Measurements from ENCODE around the gene TMEM91.

Gene TMEM91

GRCh38 chr19:41399091-41399490 lies 22.8 kb downstream of the TMEM91 start:
- no peak for TF ChIP-seq TAF1 (IDR thresholded peaks at IDR 0.05; ENCODE audit: borderline replicate concordance, insufficient read depth, low read length)
- TF ChIP-seq REST (IDR thresholded peaks at IDR 0.05; ENCODE audit: insufficient read depth in 1 of 2, low read depth in 2 of 2, low read length in 2 of 2): no peak
- no peak for TF ChIP-seq SIN3A (IDR thresholded peaks at IDR 0.05; ENCODE audit: borderline replicate concordance, insufficient read depth, low read length)
- no peak for TF ChIP-seq POLR2AphosphoS5 (IDR thresholded peaks at IDR 0.05; ENCODE audit: low read depth, low read length)
- TF ChIP-seq FOXP2 (optimal IDR thresholded peaks at IDR 0.05; ENCODE audit: borderline replicate concordance, extremely low read depth, extremely low read length, insufficient read depth): no peak

- TF ChIP-seq SIN3A (IDR thresholded peaks at IDR 0.05; ENCODE audit: borderline replicate concordance, insufficient read depth, low read length): no peak
These were observed 23.2 kb downstream of the TMEM91 start for GRCh38 chr19:41399525-41399924.

- TF ChIP-seq SIN3A (IDR thresholded peaks at IDR 0.05; ENCODE audit: borderline replicate concordance, insufficient read depth, low read length) (no peak), POLR2AphosphoS5 (IDR thresholded peaks at IDR 0.05; ENCODE audit: low read depth, low read length) (no peak), FOXP2 (optimal IDR thresholded peaks at IDR 0.05; ENCODE audit: borderline replicate concordance, extremely low read depth, extremely low read length, insufficient read depth) (no peak), TAF1 (IDR thresholded peaks at IDR 0.05; ENCODE audit: borderline replicate concordance, insufficient read depth, low read length) (no peak), REST (IDR thresholded peaks at IDR 0.05; ENCODE audit: insufficient read depth in 1 of 2, low read depth in 2 of 2, low read length in 2 of 2) (no peak)
These were observed 25.1 kb downstream of the TMEM91 start for GRCh38 chr19:41401483-41401882.

GRCh38 chr19:41402010-41402409 lies 25.7 kb downstream of the TMEM91 start:
- no peak for TF ChIP-seq FOXP2 (optimal IDR thresholded peaks at IDR 0.05; ENCODE audit: borderline replicate concordance, extremely low read depth, extremely low read length, insufficient read depth)
- TF ChIP-seq TAF1 (IDR thresholded peaks at IDR 0.05; ENCODE audit: borderline replicate concordance, insufficient read depth, low read length): no peak
- TF ChIP-seq SIN3A (IDR thresholded peaks at IDR 0.05; ENCODE audit: borderline replicate concordance, insufficient read depth, low read length): no peak
- no peak for TF ChIP-seq REST (IDR thresholded peaks at IDR 0.05; ENCODE audit: insufficient read depth in 1 of 2, low read depth in 2 of 2, low read length in 2 of 2)
- TF ChIP-seq POLR2AphosphoS5 (IDR thresholded peaks at IDR 0.05; ENCODE audit: low read depth, low read length): no peak

- TF ChIP-seq POLR2AphosphoS5 (IDR thresholded peaks at IDR 0.05; ENCODE audit: low read depth, low read length) (no peak), TAF1 (IDR thresholded peaks at IDR 0.05; ENCODE audit: borderline replicate concordance, insufficient read depth, low read length) (no peak), REST (IDR thresholded peaks at IDR 0.05; ENCODE audit: insufficient read depth in 1 of 2, low read depth in 2 of 2, low read length in 2 of 2) (no peak), SIN3A (IDR thresholded peaks at IDR 0.05; ENCODE audit: borderline replicate concordance, insufficient read depth, low read length) (no peak), FOXP2 (optimal IDR thresholded peaks at IDR 0.05; ENCODE audit: borderline replicate concordance, extremely low read depth, extremely low read length, insufficient read depth) (no peak)
These were observed 27.0 kb downstream of the TMEM91 start for GRCh38 chr19:41403181-41403970.

Measured in PFSK-1 (cell line).